ENCODE data around the gene ZNF679. TPM values are rescaled to one million over a fixed set of nuclear protein-coding genes. Genes with fewer than 3 reads are reported as not detected.
"Not testable (repeated sequence)": the region's sequence is repeated elsewhere in the genome, so short reads cannot be mapped to it uniquely, and the experiment has no call there.

ZNF679 gene
- not detected for total RNA-seq

DNA sequence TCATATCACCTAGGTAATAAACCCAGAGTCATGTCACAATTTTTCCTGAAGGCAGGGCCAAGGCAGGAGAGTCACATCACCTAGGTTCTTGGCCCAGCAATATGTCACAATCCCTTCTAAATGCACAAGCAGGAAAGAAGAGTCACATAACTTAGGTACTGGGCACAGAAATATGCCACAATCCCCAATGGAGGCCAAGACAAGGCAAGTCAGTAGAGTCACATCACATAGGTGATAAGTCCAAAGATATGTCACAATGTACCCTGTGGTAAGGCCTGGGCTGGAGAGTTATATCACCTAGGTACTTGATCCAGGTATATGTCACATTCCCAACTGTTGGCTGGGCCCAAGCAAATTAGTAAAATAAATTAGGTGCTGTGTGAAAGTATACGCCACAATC is at the start of gene ZNF679:
TSS of gene ZNF679 (plus strand) at position 301 of the 400 bp plus-strand sequence. CDS start 20,644 bp downstream, outside the sequence.
- DNase-seq (ENCODE audit: extremely low spot score in 2 of 2); H3K9me3 ChIP-seq; intact Hi-C loops (cut with DNase I); H3K27ac ChIP-seq; H3K27me3 ChIP-seq; H3K4me1 ChIP-seq; H3K4me3 ChIP-seq; H3K36me3 ChIP-seq: not testable (repeated sequence)

DNA sequence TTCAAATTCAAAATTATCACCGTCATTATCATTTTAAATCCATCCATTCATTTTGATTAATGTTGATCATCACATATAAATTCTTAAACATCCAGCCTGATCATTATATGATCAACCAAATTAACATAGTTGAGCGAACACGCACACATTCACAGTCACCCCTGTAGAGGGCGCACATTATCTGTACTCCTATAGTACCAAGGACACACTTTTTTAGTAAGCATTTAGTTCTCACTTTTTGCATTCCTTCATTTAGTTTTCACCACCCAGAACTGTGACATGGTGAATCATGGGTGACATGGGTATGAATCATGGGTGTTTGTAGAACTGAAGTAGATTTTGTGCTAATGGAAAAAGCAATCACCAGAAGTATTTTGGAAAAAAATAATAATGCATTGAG is 47.3 kb upstream of the ZNF679 start:
- Histone ChIP-seq H3K4me1 (no peaks in the 10 kb centered on the region), H3K4me3 (no peak overlapping the region), H3K9me3 (no peaks in the 10 kb centered on the region), H3K27me3 (no peaks in the 10 kb centered on the region), H3K27ac (no peak overlapping the region), H3K36me3 (no peaks in the 10 kb centered on the region)
- TF ChIP-seq, protein P1, sequence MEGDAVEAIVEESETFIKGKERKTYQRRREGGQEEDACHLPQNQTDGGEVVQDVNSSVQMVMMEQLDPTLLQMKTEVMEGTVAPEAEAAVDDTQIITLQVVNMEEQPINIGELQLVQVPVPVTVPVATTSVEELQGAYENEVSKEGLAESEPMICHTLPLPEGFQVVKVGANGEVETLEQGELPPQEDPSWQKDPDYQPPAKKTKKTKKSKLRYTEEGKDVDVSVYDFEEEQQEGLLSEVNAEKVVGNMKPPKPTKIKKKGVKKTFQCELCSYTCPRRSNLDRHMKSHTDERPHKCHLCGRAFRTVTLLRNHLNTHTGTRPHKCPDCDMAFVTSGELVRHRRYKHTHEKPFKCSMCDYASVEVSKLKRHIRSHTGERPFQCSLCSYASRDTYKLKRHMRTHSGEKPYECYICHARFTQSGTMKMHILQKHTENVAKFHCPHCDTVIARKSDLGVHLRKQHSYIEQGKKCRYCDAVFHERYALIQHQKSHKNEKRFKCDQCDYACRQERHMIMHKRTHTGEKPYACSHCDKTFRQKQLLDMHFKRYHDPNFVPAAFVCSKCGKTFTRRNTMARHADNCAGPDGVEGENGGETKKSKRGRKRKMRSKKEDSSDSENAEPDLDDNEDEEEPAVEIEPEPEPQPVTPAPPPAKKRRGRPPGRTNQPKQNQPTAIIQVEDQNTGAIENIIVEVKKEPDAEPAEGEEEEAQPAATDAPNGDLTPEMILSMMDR (IDR thresholded peaks at IDR 0.05): no peak
- TF ChIP-seq POLR2A (IDR thresholded peaks at IDR 0.05) (no peak), POLR2AphosphoS5 (IDR thresholded peaks at IDR 0.05; ENCODE audit: insufficient read depth in 1 of 2, low read depth in 1 of 2) (no peak)
- no peak for DNase-seq (ENCODE audit: extremely low spot score in 2 of 2)
- intact Hi-C loops (cut with DNase I): loop anchor here (10.0 kb wide), 1 partner anchor 434 kb away; no protein-coding TSS in a partner anchor

DNA sequence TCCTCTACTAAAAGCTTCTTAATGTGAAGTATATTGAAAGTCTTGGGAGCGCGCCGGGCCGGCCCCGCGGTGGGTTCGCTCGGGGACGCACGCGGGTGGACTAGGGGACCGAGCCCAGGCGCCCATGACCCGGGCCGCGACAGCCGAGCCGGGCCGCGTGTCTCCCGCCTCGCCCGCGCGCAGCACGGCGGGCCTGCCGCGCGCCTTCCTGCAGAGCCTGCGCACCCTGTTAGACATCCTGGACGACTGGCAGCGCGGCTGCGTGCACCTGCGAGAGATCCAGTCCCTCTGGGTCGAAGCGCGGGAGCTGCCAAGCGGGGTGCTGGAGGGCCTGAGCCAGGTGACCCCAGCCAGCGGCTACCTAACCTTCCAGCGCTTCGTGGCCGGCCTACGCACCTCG is 46.7 kb upstream of the ZNF679 start:
- intact Hi-C loops (cut with DNase I): loop anchor here (10.0 kb wide), 1 partner anchor 433 kb away; no protein-coding TSS in a partner anchor

DNA sequence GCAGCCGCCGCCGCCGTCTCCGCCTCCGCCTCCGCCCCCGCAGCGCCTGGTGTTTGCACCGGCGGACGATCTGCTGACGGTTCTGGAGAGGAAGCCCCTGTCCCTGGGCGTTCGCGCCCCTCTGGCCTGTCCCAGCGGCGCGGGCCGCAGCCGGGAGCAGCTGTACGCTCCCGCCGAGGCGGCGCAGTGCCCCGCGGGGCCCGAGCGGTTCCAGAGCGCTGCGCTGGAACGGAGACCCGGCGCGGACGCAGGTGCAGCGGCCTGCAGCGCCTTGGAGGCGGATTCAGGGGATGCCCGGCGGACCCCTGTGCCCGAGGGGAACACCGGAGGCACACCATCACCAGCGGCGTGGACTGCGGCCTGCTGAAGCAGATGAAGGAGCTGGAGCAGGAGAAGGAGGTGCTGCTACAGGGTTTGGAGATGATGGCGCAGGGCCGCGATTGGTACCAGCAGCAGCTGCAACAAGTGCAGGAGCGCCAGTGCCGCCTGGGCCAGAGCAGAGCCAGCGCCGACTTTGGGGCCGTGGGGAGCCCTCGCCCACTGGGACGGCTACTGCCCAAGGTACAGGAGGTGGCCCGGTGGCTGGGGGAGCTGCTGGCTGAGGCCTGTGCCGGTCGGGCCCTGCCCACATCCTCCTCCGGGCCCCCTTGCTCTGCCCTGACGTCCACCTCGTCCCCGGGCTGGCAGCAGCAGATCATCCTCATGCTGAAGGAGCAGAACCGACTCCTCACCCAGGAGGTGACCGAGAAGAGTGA is 46.1 kb upstream of the ZNF679 start:
- H3K9me3 ChIP-seq: no peaks in the 10 kb centered on the region
- no peak for TF ChIP-seq POLR2AphosphoS5 (IDR thresholded peaks at IDR 0.05; ENCODE audit: insufficient read depth in 1 of 2, low read depth in 1 of 2)
- TF ChIP-seq, protein P1 (IDR thresholded peaks at IDR 0.05): no peak
- no peak for TF ChIP-seq POLR2A (IDR thresholded peaks at IDR 0.05)
- no peak overlapping the region for H3K27ac ChIP-seq
- no peaks in the 10 kb centered on the region for H3K27me3 ChIP-seq
- no peak for DNase-seq (ENCODE audit: extremely low spot score in 2 of 2)
- intact Hi-C loops (cut with DNase I): loop anchor here (10.0 kb wide), 1 partner anchor 433 kb away; no protein-coding TSS in a partner anchor
- no peaks in the 10 kb centered on the region for H3K4me1 ChIP-seq
- no peak overlapping the region for H3K4me3 ChIP-seq
- no peaks in the 10 kb centered on the region for H3K36me3 ChIP-seq

More for the DNA sequence above, 46.7 kb upstream of the ZNF679 start:
- no peaks in the 10 kb centered on the region for H3K27me3 ChIP-seq
- H3K27ac ChIP-seq: no peak overlapping the region
- H3K4me3 ChIP-seq: no peak overlapping the region
- H3K4me1 ChIP-seq: no peaks in the 10 kb centered on the region
- TF ChIP-seq POLR2A (IDR thresholded peaks at IDR 0.05): no peak
- TF ChIP-seq POLR2AphosphoS5 (IDR thresholded peaks at IDR 0.05; ENCODE audit: insufficient read depth in 1 of 2, low read depth in 1 of 2): no peak
- TF ChIP-seq, protein P1 (IDR thresholded peaks at IDR 0.05): no peak
- no peaks in the 10 kb centered on the region for H3K36me3 ChIP-seq
- H3K9me3 ChIP-seq: no peaks in the 10 kb centered on the region
- DNase-seq (ENCODE audit: extremely low spot score in 2 of 2): no peak

DNA sequence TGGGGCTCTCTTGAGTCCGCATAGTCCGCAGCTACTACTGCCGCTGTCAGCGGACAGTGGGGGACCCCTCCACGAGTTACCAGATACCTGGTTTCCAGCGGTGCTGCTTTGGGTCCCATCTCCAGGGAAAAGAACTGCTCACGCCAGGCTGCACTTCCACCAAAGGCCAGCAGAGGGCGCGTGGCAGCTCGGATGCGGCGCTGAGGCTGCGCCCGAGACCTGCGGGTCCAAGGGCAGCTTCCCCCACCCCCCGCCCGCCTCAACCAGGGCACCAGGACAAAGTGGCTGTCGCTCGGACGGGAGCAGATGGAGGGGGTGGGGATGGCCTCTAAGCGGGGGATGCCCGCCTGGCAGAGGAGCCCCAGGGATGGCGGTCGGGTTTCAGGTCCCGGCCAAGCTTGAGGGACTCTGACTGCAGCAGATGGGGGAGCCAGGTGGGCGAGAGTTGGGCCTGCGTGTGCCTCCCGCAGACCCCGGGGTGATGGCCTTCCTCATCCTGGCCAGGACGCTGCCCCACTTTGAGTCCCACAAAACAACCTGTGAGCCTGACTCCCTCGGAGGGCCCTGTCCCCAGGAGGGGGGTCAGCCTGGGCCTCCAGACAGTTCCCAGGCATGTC is 45.0 kb upstream of the ZNF679 start:
- intact Hi-C loops (cut with DNase I): loop anchor here (10.0 kb wide), 1 partner anchor 432 kb away; no protein-coding TSS in a partner anchor

More for the DNA sequence above, 45.0 kb upstream of the ZNF679 start:
- Histone ChIP-seq H3K27ac (no peak overlapping the region), H3K9me3 (no peaks in the 10 kb centered on the region), H3K27me3 (no peaks in the 10 kb centered on the region), H3K36me3 (no peaks in the 10 kb centered on the region), H3K4me3 (no peak overlapping the region), H3K4me1 (no peaks in the 10 kb centered on the region)
- TF ChIP-seq POLR2AphosphoS5 (IDR thresholded peaks at IDR 0.05; ENCODE audit: insufficient read depth in 1 of 2, low read depth in 1 of 2) (no peak), POLR2A (IDR thresholded peaks at IDR 0.05) (no peak)
- TF ChIP-seq, protein P1 (IDR thresholded peaks at IDR 0.05): peak; percentile 28 to 60 (median 52)
- DNase-seq (ENCODE audit: extremely low spot score in 2 of 2): no peak
